IMR-90 (cell line): Measurements from ENCODE around the gene GFRA3.

Source experiments
- BHLHE40 ChIP-seq: fragments of 150-350 bp; IDR thresholded peaks from 2 replicates; pipeline ENCODE4 v1.6.1; 2016; ENCODE audit warnings: mild to moderate bottlenecking, low read depth, low read length
- CTCF ChIP-seq: conservative IDR thresholded peaks from 2 replicates; pipeline ENCODE4 v1.5.1; 2012; ENCODE audit warnings: mild to moderate bottlenecking, low read depth, low read length, improper control_type of control experiment

GRCh38 chr5:138213161-138214029 lies 61.0 kb downstream of the GFRA3 start, which contains the start of gene CDC23:
- TF ChIP-seq CTCF (no peak), BHLHE40 (no peak)
